Vagina (tissue), 2 donors: ENCODE data around the gene ORM1. TPM values are rescaled to one million over a fixed set of nuclear protein-coding genes. Genes with fewer than 3 reads are reported as not detected.

Experiments used
- DNase-seq, 2 donors: peaks; one replicate each; pipeline ENCODE4 v3.0.0-alpha.2; 2017; ENCODE audit errors: extremely low spot score in 2 of 2
- H3K27ac ChIP-seq: fragments of 200-600 bp; sonication (generic); one replicate; pipeline ENCODE4 v1.5.1; 2019
- H3K27me3 ChIP-seq: fragments of 200-600 bp; sonication (generic); one replicate; pipeline ENCODE4 v1.5.1; 2019
- H3K36me3 ChIP-seq, 2 donors: fragments of 200-600 bp; sonication (generic); one replicate each; pipeline ENCODE4 v1.5.1; 2017 to 2019
- H3K4me1 ChIP-seq: fragments of 200-600 bp; sonication (generic); one replicate; pipeline ENCODE4 v1.5.1; 2019
- H3K4me3 ChIP-seq, 2 donors: fragments of 200-600 bp; sonication (generic); 1 replicate in 1 of 2; 2 replicates in 1 of 2; pipeline ENCODE4 v1.5.1; 2016 to 2019
- H3K9me3 ChIP-seq: fragments of 200-600 bp; sonication (generic); one replicate; pipeline ENCODE4 v1.5.1; 2019
- CTCF ChIP-seq, 3 experiments: fragments of 450-650 bp in 2 of 3; fragments of 200-600 bp in 1 of 3; sonication (generic) in 1 of 3; IDR thresholded peaks; one replicate each; pipeline ENCODE4 v1.5.1; 2017 to 2019; ENCODE audit warnings: antibody characterized with exemption in 3 of 3, mild to moderate bottlenecking in 2 of 3, moderate library complexity in 2 of 3
- POLR2A ChIP-seq, 2 donors: fragments of 450-650 bp; IDR thresholded peaks; one replicate each; pipeline ENCODE4 v1.6.1; 2017; ENCODE audit warnings: antibody characterized with exemption in 2 of 2, mild to moderate bottlenecking in 2 of 2, moderate library complexity in 2 of 2
- POLR2AphosphoS5 ChIP-seq, 2 donors: sonication (generic); formaldehyde crosslinking; IDR thresholded peaks; one replicate each; pipeline ENCODE4 v1.9.0; 2017; ENCODE audit warnings: antibody characterized with exemption in 2 of 2, mild to moderate bottlenecking in 2 of 2, low read depth in 1 of 2; ENCODE audit not compliant: insufficient read depth in 1 of 2
- intact Hi-C: fragments of 100-400 bp; cut with DNase I; formaldehyde crosslinking; loops from one replicate; pipeline ENCODE4 v1.15.1; 2023
- total RNA-seq: library from RNA; depleted of rRNA; stranded (reverse); fragments of >200 nt; gene quantifications from one replicate; pipeline ENCODE4 v1.2.3, GENCODE V29; 2016

Gene ORM1
- total RNA-seq, 1 donor from 2014 or later = not detected

GRCh38 chr9:114336157-114336556 is 13.3 kb downstream of the ORM1 start:
- peak in 1 of 2 donors; percentile 31 for TF ChIP-seq POLR2AphosphoS5 (IDR thresholded peaks at IDR 0.05; ENCODE audit: insufficient read depth in 1 of 2, low read depth in 1 of 2)
- TF ChIP-seq CTCF (IDR thresholded peaks at IDR 0.05) = no peak
- no peak for TF ChIP-seq POLR2A (IDR thresholded peaks at IDR 0.05)

DNA sequence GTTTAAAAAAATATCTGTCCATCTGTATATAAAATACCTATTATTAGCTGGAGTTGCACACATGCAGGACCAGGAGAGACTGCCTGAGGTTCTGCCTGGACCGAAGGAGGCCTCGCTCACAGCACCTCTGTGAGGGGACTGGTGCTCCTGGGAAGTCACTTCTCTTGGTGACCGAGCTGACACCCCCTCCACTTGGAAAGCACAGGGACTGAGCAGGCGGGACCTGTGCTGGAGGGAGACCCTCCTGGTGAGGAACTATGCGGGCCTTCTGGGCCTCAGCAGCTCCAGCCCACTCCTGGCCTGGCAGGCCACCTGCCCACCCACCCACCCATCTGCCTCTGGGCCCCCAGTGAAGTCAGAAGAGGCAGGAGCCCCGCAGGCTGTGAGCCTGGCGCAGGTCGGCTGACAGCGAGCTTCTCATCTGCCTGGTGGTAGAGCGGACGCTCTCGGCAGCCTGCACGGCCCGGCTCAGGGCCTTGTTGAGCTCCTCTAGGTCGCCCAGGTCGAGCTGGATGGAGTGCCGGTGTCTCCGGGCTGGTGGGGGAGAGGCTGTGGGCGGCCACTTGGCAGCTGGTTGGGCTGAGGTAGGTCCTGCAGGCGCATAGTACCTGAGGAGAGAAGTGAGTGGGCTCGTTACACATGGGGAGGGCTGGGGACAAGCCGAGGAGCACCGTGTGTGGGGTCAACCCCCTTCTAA is 13.9 kb downstream of the ORM1 start:
- H3K27me3 ChIP-seq = no peaks in the 10 kb centered on the region
- no peaks in the 10 kb centered on the region for H3K4me1 ChIP-seq
- H3K27ac ChIP-seq = no peak overlapping the region
- H3K36me3 ChIP-seq = peaks cover 0 to 50% of the 10 kb centered on the region in 2 donors
- TF ChIP-seq POLR2A (IDR thresholded peaks at IDR 0.05) = no peak
- TF ChIP-seq CTCF (IDR thresholded peaks at IDR 0.05) = no peak
- no peak for TF ChIP-seq POLR2AphosphoS5 (IDR thresholded peaks at IDR 0.05; ENCODE audit: insufficient read depth in 1 of 2, low read depth in 1 of 2)
- H3K4me3 ChIP-seq = no peak overlapping the region
- no peaks in the 10 kb centered on the region for H3K9me3 ChIP-seq
- intact Hi-C loops = no loop called here
- no peak for DNase-seq

More at GRCh38 chr9:114336157-114336556, 13.3 kb downstream of the ORM1 start:
- no peak for DNase-seq
- H3K27me3 ChIP-seq = no peaks in the 10 kb centered on the region
- intact Hi-C loops = no loop called here
- peaks cover 0 to 44% of the 10 kb centered on the region in 2 donors for H3K36me3 ChIP-seq
- no peak overlapping the region for H3K4me3 ChIP-seq
- H3K27ac ChIP-seq = no peak overlapping the region
- no peaks in the 10 kb centered on the region for H3K4me1 ChIP-seq
- no peaks in the 10 kb centered on the region for H3K9me3 ChIP-seq

DNA sequence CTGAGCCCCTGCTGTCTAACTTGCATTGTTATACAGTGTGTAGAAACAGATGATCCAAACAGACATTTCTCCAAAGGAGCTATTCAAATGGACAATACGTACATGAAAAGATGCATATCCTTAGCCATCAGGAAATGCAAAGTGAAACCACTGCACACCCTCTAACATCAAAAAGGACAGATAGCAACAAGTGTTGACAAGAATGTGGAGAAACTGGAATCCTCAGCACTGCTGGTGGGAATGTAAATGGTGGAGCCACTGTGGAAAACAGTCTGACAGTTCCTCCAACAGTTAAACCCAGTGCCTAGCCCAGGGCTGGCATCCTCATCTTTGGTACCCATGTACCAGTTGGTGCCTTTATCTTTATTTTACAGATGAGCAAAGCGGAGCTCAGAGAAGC is 15.3 kb downstream of the ORM1 start:
- no peak for DNase-seq
- no peak overlapping the region for H3K4me3 ChIP-seq
- H3K36me3 ChIP-seq = peaks cover 0 to 64% of the 10 kb centered on the region in 2 donors
- no peaks in the 10 kb centered on the region for H3K4me1 ChIP-seq
- H3K9me3 ChIP-seq = no peaks in the 10 kb centered on the region
- TF ChIP-seq POLR2AphosphoS5 (IDR thresholded peaks at IDR 0.05; ENCODE audit: insufficient read depth in 1 of 2, low read depth in 1 of 2) = no peak
- H3K27me3 ChIP-seq = no peaks in the 10 kb centered on the region
- intact Hi-C loops = no loop called here
- no peak overlapping the region for H3K27ac ChIP-seq

DNA sequence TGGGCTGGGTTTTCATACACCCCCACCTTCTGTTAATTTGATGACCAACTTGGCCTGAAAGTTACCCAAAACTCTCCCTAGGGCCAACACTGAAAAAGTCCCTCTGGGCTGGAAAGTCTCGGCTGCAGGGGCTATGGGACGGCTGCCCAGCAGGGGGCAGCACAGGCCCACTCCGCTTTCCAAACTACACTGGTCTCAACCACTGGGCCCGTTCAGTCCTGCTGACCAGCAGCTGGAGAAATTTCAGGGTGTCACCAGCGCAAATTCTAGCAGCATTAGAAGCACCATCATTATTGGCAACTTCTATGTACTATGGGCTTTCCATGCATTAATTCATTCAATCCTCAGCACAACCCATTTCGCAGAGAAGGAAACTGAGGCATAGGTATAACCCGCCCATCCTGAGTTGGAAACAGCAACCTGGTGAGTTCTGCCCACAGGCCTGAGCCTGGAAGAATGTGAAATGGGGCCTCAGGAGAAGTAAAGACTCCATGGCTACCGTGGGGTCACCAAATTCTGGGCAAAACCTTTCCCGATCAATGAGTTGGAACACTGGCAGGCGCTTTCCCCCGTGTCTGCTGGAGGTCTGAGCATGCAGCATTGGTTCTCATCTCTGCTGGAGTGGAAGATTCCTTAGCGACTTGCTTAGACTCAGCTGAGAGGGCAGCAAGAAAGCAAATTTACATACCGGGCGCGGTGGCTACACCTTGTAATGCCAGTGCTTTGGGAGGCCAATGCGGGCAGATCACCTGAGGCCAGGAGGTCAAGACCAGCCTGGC is 16.4 kb downstream of the ORM1 start:
- H3K4me1 ChIP-seq = no peaks in the 10 kb centered on the region
- H3K9me3 ChIP-seq = no peaks in the 10 kb centered on the region
- H3K4me3 ChIP-seq = no peak overlapping the region
- intact Hi-C loops = no loop called here
- DNase-seq = peak in 1 of 2 donors; percentile 86
- no peaks in the 10 kb centered on the region for H3K27me3 ChIP-seq
- no peak overlapping the region for H3K27ac ChIP-seq
- peaks cover 0 to 75% of the 10 kb centered on the region in 2 donors for H3K36me3 ChIP-seq
- TF ChIP-seq CTCF (IDR thresholded peaks at IDR 0.05) (peak; percentile 46 to 80 (median 59)), POLR2A (IDR thresholded peaks at IDR 0.05) (no peak), POLR2AphosphoS5 (IDR thresholded peaks at IDR 0.05; ENCODE audit: insufficient read depth in 1 of 2, low read depth in 1 of 2) (no peak)

DNA sequence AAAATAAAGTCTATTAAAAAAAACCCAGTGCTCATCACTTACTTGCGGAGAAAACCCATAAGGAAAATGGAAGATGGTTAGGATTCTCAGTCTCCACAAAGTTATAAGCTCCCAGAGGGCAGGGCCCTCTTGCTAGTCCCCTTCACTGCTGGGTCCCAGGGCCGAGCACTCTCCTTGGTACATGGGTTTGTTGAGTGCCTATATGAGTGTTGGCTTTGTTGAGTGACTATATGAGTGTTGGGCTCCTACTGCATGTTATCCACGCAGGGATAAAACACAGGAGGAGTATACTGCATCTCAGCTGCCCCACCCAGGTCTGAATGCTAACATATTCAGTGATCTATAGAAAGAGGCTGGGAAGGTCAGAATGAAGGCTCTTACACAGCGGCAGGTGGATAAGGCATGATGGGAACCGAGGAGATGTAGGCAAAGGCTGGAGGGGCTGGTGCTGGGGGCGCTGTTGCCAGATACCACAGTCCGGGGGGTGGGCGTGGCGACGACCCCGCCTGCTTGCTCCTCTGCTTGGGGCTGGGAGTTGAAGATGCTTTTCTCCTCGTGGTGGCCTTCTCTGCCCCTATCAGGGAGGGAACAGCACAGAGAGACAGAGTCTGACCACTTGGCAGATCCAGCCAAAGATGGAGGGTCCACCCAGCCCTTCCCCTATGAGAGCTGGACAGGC is 18.4 kb downstream of the ORM1 start:
- no peak overlapping the region for H3K27ac ChIP-seq
- no peak for TF ChIP-seq POLR2AphosphoS5 (IDR thresholded peaks at IDR 0.05; ENCODE audit: insufficient read depth in 1 of 2, low read depth in 1 of 2)
- TF ChIP-seq CTCF (IDR thresholded peaks at IDR 0.05) = no peak
- no peak for TF ChIP-seq POLR2A (IDR thresholded peaks at IDR 0.05)
- H3K36me3 ChIP-seq = peaks cover 0 to 95% of the 10 kb centered on the region in 2 donors
- no peak overlapping the region for H3K4me3 ChIP-seq
- no peaks in the 10 kb centered on the region for H3K9me3 ChIP-seq
- H3K4me1 ChIP-seq = no peaks in the 10 kb centered on the region
- no peaks in the 10 kb centered on the region for H3K27me3 ChIP-seq
- intact Hi-C loops = loop anchor here (10.0 kb wide), 1 partner anchor 54 kb away; no protein-coding TSS in a partner anchor
- no peak for DNase-seq
